ENCODE data around the gene ZNF763.
"Not testable (repeated sequence)": the region's sequence is repeated elsewhere in the genome, so short reads cannot be mapped to it uniquely, and the experiment has no call there.

GRCh38 chr19:11938383-11938782, 26.5 kb upstream of the ZNF763 start:
- TF ChIP-seq CTCF (IDR thresholded peaks at IDR 0.05; ENCODE audit: insufficient read depth, low read depth, low read length); EZH2 (IDR thresholded peaks at IDR 0.05; ENCODE audit: insufficient read depth, low read length): not testable (repeated sequence)
